KMS-11 (cell line): Measurements from ENCODE around the gene C4orf33.

Source experiments
- H2AFZ ChIP-seq: fragments of 200-600 bp; sonication (generic); 2 replicates; pipeline ENCODE4 v1.6.1; 2016; ENCODE audit warnings: antibody characterized with exemption, mixed run types, low read depth
- H3K27ac ChIP-seq: fragments of 200-600 bp; sonication (generic); 2 replicates; pipeline ENCODE4 v1.6.1; 2016; ENCODE audit warnings: mild to moderate bottlenecking, mixed run types
- H3K27me3 ChIP-seq: fragments of 200-600 bp; sonication (generic); 2 replicates; pipeline ENCODE4 v1.6.1; 2017; ENCODE audit warnings: mild to moderate bottlenecking, low read depth, mixed run types, moderate library complexity; ENCODE audit not compliant: insufficient read depth
- H3K36me3 ChIP-seq: fragments of 200-600 bp; sonication (generic); 2 replicates; pipeline ENCODE4 v1.6.1; 2017; ENCODE audit warnings: mild to moderate bottlenecking, mixed run types; ENCODE audit not compliant: insufficient read depth
- H3K4me1 ChIP-seq: fragments of 200-600 bp; sonication (generic); 2 replicates; pipeline ENCODE4 v1.6.1; 2016; ENCODE audit warnings: mild to moderate bottlenecking, low read depth, mixed run types; ENCODE audit not compliant: poor library complexity, severe bottlenecking
- H3K4me2 ChIP-seq: fragments of 200-600 bp; sonication (generic); 2 replicates; pipeline ENCODE4 v1.7.0; 2016; ENCODE audit warnings: mild to moderate bottlenecking, mixed run types
- H3K4me3 ChIP-seq: fragments of 200-600 bp; sonication (generic); IDR thresholded peaks from 2 replicates; pipeline ENCODE4 v1.6.1; 2017; ENCODE audit warnings: low read depth, low read length, mixed read lengths; ENCODE audit not compliant: insufficient read depth
- H3K79me2 ChIP-seq: fragments of 200-600 bp; sonication (generic); 2 replicates; pipeline ENCODE4 v1.6.1; 2016; ENCODE audit warnings: low read depth, mixed run types; ENCODE audit not compliant: insufficient read depth
- H3K9ac ChIP-seq: fragments of 200-600 bp; sonication (generic); 2 replicates; pipeline ENCODE4 v1.6.1; 2016; ENCODE audit warnings: mild to moderate bottlenecking, mixed run types
- H4K20me1 ChIP-seq: fragments of 200-600 bp; sonication (generic); 2 replicates; pipeline ENCODE4 v1.6.1; 2016; ENCODE audit warnings: mild to moderate bottlenecking, mixed run types; ENCODE audit not compliant: insufficient read depth
- TF ChIP-seq, protein P1 (sequence below): fragments of 200-600 bp; sonication (generic); conservative IDR thresholded peaks from 2 replicates; pipeline ENCODE4 v1.6.1; 2017; ENCODE audit warnings: low read depth, mild to moderate bottlenecking, antibody characterized with exemption, low read length, moderate library complexity, mixed read lengths

Gene C4orf33

GRCh38 chr4:129085472-129085871, 10.5 kb upstream of the C4orf33 start:
- TF ChIP-seq, protein P1, sequence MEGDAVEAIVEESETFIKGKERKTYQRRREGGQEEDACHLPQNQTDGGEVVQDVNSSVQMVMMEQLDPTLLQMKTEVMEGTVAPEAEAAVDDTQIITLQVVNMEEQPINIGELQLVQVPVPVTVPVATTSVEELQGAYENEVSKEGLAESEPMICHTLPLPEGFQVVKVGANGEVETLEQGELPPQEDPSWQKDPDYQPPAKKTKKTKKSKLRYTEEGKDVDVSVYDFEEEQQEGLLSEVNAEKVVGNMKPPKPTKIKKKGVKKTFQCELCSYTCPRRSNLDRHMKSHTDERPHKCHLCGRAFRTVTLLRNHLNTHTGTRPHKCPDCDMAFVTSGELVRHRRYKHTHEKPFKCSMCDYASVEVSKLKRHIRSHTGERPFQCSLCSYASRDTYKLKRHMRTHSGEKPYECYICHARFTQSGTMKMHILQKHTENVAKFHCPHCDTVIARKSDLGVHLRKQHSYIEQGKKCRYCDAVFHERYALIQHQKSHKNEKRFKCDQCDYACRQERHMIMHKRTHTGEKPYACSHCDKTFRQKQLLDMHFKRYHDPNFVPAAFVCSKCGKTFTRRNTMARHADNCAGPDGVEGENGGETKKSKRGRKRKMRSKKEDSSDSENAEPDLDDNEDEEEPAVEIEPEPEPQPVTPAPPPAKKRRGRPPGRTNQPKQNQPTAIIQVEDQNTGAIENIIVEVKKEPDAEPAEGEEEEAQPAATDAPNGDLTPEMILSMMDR, result no peak
- Histone ChIP-seq H3K9ac (no peak overlapping the region), H3K79me2 (peaks cover 82% of the 10 kb centered on the region), H3K27me3 (no peaks in the 10 kb centered on the region), H3K36me3 (peaks cover 5% of the 10 kb centered on the region), H3K4me1 (peaks cover 17% of the 10 kb centered on the region), H3K4me2 (no peak overlapping the region), H2AFZ (no peak overlapping the region), H3K27ac (no peak overlapping the region), H4K20me1 (no peaks in the 10 kb centered on the region; the same call in 1 of the 2 replicates), H3K4me3 (no peak overlapping the region)

DNA sequence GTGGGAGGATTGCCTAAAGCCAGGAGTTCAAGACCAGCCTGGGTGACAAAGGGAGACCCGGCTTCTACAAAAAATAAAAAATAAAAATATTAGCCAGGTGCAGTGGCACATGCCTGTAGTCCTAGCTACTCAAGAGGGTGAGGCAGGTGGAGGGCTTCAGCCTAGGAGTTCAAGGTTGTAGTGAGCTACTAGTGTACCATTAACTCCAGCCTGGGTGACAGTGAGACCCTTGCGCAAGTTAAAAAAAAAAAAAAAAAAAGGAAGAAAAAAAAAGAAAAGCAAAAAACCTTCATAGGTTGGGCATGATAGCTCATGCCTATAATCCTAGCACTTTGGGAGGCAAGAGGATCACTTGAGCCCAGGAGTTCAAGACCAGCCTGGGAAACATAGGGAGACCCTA, 8.4 kb upstream of the C4orf33 start:
- Histone ChIP-seq H3K4me2 (no peak overlapping the region), H3K27ac (no peak overlapping the region), H3K4me3 (no peak overlapping the region), H2AFZ (no peak overlapping the region), H4K20me1 (no peaks in the 10 kb centered on the region; the same call in 1 of the 2 replicates), H3K79me2 (peaks cover 97% of the 10 kb centered on the region), H3K4me1 (peaks cover 31% of the 10 kb centered on the region), H3K36me3 (peaks cover 5% of the 10 kb centered on the region; the same call in 1 of the 2 replicates), H3K27me3 (no peaks in the 10 kb centered on the region), H3K9ac (no peak overlapping the region)
- TF ChIP-seq, protein P1, result no peak

DNA sequence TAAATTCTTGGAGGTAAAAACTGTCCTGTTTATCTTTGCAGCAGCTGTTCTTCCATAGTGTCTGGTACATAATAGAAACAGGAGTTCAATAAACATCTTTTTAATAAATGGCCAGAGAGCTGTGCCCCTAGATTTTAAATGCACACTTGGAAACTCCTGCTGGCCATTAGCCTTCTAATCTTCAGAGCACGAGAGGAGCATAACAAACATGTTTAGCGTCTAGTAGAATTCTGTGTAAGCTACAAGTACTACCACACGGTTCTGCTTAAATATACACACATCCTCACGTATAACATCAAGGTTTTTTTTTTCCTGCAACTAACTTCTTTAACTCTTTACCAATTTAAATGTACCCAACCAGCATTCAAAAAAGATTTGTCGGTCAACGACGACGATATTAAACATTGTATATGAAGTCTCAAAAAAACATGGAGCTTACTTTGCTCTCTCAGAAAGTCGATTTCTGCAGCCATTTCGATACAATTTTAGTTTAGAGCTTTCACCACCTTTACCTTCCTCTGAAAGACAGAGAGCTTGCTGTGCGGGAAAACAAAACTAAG, 3.2 kb upstream of the C4orf33 start:
- Histone ChIP-seq H3K79me2 (peaks cover 53% of the 10 kb centered on the region), H3K4me1 (peaks cover 36% of the 10 kb centered on the region)

GRCh38 chr4:129093191-129093920, 2.6 kb upstream of the C4orf33 start, which contains the start of gene SCLT1:
TSS of gene SCLT1 (minus strand) at chr4:129093539. CDS start at chr4:129093103, 436 bp downstream.
- H3K9ac ChIP-seq, result peak within 1 kb of the TSS; percentile 94
- H4K20me1 ChIP-seq, result no peaks in the 10 kb centered on the region
- TF ChIP-seq, protein P1, result no peak
- H2AFZ ChIP-seq, result peak within 1 kb of the TSS; percentile 91
- no peaks in the 10 kb centered on the region for H3K27me3 ChIP-seq
- H3K27ac ChIP-seq, result peak within 1 kb of the TSS; percentile 96
- peak within 1 kb of the TSS; percentile 35 for H3K4me3 ChIP-seq
- H3K79me2 ChIP-seq, result peaks cover 46% of the 10 kb centered on the region
- peaks cover 36% of the 10 kb centered on the region for H3K4me1 ChIP-seq
- H3K36me3 ChIP-seq, result no peaks in the 10 kb centered on the region
- H3K4me2 ChIP-seq, result peak within 1 kb of the TSS; percentile 84

More for the DNA sequence above, 3.2 kb upstream of the C4orf33 start:
- Histone ChIP-seq H3K4me3 (peak overlapping the region; percentile 35), H3K27ac (peak overlapping the region; percentile 96), H3K9ac (peak overlapping the region; percentile 94), H3K36me3 (no peaks in the 10 kb centered on the region), H4K20me1 (no peaks in the 10 kb centered on the region), H2AFZ (peak overlapping the region; percentile 91), H3K4me2 (peak overlapping the region; percentile 84), H3K27me3 (no peaks in the 10 kb centered on the region)
- TF ChIP-seq, protein P1, result no peak
